ENCODE data around the gene SH3BP2.

Gene SH3BP2

DNA sequence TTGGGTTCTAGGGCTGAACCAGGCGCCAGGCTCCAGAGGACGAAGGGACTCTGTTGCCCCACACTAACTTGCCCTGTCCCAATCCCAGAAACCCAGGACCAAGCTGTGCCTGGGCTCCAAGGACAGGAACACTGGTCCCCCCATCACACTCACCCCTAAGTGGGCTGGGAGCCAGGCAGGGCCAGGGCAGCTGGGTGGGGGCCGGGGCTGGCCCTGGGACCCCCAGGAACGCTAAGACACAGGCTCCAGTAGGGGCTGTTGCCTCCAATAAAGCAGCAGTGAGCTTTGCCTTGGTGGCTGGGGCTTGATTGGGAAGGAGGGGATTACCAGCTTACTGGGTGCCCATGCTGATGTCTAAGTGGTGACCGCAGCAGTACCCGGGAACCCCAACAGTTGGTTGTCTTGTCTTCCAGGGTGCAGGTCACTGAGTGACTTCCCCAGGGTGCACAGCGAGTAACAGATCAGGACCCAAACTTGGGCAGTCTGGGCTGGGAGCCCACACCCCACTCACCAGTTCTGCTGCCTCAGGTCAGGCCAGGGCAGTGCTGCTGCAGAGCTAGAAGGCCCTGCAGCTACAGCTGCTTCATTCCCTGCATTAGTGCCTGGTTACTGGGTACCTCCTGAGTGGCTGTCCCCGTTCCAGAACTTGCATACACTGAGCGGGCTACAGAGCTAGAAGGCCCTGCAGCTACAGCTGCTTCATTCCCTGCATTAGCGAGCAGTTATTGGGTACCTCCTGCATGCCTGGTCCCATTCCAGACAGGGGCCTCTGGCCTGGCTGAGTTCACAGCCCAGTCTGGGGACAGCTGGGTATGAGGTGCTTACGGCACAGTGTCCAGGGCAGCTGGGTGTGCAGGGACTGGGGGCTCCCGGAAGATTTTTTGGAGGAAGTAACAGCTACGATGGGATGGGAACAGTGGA lies 41.4 kb downstream of the SH3BP2 start:
- no peak for DNase-seq

DNA sequence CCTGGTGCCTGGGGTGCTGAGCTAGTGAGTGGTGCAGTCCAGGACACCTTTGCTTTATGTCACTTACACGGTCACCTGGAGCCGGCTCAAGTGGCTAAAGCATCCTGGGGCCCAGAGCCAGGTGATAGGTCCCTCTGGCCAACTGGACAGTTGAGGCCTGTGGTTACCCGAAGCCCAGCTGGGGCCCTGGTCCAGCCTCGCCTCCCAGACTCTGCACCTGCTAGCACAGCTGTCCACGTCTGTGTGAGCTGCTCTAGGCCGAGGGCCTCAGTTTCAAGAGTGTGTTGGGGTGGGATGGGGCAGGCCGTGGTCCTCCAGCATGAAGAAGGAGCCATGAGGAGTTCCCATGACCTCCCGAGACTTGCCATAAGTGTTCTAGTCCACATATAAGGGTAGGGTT lies 43.1 kb downstream of the SH3BP2 start:
- DNase-seq, result no peak

DNA sequence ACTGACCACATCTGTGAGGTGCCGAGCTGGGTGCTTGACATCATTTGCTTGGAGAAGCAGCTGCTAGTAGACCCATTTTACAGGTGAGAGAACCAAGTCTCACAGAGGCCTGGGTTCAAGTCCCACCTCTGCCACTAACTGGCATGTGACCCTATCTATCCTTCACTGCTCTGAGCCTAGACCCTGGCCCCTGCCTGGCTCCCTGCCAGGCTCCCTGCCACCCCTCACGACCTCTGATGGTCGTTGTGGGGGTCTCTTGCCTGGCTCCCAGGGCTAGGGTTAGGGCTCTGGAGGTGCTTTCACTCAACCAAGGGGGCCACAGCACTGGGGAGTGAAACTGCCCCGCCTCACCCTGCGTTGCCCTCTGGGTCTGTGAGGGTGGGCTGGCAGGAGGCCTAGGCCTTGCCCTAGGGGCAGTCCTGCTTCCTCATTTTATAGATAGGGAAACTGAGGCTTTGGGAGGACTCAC lies 43.5 kb downstream of the SH3BP2 start:
- no peak for DNase-seq

- no peak for DNase-seq
Measured at GRCh38 chr4:2837110-2837903, 44.4 kb downstream of the SH3BP2 start.

- DNase-seq, result peak; percentile 81
Measured at GRCh38 chr4:2837904-2838496, 45.1 kb downstream of the SH3BP2 start.

DNA sequence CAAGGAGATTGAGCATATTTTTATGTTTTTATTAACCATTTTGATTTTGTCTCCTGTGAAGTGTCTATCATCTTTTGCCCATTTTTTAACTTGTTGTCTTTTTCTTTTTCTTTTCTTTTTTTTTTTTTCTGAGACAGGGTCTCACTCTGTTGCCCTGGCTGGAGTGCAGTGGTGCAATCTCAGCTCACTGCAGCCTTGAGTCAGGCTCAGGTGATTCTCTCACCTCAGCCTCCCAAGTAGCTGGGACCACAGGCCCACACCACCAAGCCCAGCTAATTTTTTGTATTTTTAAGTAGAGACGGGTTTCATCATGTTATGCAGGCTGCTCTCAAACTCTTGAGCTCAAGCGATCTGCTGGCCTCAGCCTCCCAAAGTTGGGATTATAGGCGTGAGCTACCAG lies 46.2 kb downstream of the SH3BP2 start:
- no peak for DNase-seq

GRCh38 chr4:2842687-2843262 lies 49.9 kb downstream of the SH3BP2 start:
- no peak for DNase-seq

GRCh38 chr4:2843263-2843940 lies 50.5 kb downstream of the SH3BP2 start, which contains the start of gene ADD1:
TSS of gene ADD1 (plus strand) at chr4:2843844. CDS start at chr4:2875916, 32,072 bp downstream.
- peak; percentile 94 for DNase-seq

- no peak for DNase-seq
Measured at GRCh38 chr4:2843941-2844584, 51.2 kb downstream of the SH3BP2 start.

DNA sequence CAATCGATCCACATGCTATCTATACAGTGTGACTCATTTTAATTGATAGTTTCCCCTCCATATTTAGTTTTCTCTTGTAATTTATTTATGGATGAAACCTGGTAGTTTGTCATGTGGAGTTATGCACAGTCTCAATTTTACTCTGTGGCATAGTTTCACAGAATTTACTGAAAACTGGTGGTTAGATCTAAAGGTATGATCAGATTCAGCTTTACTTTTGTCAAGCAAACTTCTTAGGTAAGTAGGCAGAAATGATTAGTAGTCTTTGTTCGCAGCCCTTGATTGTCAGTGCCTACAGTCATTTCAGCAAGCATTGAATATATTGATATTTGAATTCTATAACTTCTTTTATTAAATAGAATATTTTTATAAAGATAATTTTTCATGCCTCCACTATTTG lies 53.3 kb downstream of the SH3BP2 start:
- DNase-seq, result no peak

DNA sequence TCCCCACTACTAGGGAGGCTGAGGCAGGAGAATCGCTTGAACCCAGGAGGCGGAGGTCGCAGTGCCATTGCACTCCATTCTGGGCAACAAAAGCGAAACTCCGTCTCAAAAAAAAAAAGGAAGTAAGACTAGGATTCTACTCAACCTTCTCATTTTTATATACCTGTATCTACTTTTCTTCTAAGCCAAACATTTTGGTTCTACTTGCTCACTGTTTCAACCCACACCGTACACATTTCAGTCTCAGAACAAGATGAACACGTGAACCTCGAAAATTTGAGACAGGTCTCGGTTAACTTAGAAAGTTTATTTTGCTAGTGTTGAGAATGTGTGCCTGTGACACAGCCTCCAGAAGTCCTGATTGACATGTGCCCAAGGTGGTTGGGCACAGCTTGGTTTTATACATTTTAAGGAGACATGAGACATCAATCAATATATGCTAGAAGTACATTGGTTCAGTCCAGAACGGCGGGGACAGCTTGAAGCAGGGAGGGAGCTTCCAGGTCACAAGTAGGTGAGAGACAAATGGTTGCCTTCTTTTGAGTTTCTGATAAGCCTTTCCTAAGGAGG lies 54.5 kb downstream of the SH3BP2 start:
- no peak for DNase-seq

GRCh38 chr4:2848449-2848848 lies 55.6 kb downstream of the SH3BP2 start:
- no peak for DNase-seq

DNA sequence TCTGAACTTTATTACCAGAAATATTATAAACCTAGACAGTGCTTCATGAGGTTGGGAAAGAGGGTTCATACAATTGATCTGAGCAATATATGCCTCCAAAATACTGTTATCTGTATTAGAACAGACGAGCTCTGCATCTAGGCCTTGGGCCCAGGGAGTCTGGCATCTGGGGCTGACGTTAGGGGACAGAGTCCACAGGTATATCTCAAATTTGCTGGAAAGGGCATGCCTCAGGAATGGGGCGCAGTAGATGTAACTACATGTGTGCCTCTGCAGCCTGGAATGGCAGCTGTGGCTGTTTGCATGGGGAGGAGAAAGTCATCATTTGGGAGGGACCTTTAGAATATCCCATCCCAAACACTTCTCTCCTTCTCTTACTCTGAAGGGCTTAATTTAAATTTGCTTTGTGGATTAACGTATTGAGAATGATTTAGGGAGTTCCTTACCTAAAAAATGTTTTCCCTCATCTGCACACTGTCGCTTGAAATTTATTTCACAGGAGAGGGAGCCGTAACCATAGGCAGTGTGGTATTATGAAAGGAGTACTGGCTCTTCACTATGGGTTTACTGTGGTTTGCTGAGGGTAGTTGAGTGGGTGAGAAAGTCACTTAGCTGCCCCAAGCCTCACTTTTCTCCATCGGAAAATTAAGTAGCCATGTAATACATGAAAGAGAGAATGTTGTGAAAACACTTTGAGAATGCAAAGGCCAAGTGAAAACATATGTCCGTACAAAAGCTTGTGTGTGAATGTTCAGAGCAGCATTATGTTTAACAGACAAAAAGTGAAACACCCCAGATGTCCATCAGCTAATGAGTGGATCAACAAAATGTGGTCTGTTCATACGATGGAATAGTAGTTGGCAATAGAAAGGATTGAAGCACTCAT lies 56.6 kb downstream of the SH3BP2 start:
- no peak for DNase-seq

DNA sequence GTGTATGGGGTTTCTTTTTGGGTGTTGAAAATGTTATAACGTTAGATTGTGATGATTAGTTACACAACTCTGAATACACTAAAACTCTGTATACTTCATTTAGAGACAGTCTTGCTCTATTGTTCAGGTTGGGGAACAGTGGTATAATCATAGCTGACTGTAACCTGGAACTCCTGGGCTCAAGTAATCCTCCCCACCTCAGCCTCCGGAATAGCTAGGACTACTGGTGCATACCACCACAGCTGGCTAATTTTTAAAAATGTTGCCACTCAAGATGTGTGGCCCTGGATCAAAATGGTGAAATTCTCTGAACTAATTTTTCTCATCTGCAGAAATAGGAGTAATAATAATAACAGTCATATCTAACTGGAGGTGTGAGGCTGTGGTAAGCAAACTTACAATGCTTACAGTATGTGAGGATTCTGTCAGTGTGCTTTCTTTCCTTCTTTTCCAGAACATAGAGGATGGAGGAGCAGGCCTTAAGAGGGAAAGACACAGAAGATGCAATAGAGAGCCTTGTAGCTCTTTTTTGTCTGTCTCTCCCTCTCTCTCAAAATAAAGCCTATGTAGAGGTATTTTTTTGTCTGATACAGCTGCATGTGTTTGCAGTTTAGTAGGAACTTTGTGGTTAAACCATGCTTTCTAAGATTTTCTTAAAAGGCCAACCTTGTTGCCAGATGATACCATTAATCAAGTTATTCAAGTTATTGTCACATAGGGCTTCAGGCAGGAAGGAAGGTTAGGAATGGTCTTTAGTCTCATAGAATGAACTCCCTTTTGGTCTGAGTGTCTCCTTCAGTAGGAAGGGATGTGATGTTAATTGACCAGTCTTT lies 58.3 kb downstream of the SH3BP2 start:
- peak; percentile 50 for DNase-seq

DNA sequence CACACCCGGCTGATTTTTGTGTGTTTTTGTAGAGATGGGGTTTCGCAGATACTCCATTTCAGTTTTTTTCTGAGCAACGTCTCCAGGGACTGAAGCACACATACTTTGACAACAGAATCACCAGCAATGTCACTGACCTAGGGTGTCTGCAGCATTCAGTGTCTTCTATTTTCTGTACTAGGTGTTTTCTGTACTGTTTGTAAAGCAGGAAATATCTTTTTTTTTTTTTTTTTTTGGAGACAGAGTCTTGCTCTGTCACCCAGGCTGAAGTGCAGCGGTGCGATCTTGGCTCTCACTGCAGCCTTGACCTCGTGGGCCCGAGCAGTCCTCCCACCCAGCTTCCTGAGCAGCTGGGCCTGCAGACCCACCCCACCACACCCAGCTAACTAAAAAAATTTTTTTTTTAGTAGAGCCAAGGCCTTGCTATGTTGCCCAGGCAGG lies 59.6 kb downstream of the SH3BP2 start:
- no peak for DNase-seq

GRCh38 chr4:2855584-2855983 lies 62.7 kb downstream of the SH3BP2 start:
- no peak for DNase-seq

DNA sequence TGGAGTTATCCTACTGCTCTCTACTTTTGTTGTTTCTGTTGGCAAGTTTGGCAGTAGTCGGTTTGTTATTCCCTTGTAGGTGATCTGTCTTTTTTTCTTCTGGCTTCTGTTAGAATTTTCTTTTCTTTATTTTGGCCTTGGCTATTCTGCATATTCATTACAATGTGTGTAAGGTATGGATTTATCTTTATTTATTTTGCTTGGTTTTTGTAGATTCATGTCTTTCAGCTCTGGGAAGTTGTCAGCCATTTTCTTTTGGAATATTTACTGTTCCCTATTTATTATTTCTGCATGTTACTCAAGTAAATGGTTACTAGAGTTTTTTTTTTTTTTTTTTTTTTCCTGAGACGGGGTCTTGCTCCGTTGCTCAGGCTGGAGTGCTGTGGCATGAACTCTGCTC lies 63.4 kb downstream of the SH3BP2 start:
- no peak for DNase-seq

DNA sequence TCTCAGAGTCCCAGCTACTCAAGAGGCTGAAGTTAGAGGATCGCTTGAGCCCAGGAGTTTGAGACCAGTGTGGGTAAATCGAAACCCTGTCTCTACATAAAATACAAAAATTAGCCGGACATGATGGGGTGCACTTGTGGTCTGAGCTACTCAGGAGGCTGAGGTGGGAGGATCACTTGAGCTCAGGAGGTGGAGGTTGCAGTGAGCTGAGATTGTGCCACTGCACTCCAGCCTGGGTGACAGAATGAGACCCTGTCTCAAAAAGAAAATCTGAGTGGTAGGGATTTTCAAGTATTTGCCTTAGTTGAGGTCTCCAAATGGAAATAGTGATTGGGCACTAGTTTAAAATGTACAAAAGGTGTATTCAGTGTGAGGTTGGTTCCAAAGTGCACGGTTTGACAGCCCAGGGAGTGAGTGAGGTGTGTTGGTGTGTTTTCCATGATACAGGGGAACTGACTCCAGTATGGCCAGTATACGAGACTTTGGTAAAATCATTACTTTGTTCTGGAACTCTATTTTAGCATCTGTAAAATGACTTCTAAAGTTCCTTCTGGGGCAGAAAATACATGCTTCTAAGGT lies 64.6 kb downstream of the SH3BP2 start:
- no peak for DNase-seq

Data from CD4-positive, alpha-beta T cell treated with Interleukin-4 for 4 hours (primary cell).